ENCODE measurements around the gene OR4D2.

- no peak for TF ChIP-seq CTCF (IDR thresholded peaks at IDR 0.05)
- no peak for TF ChIP-seq POLR2A (IDR thresholded peaks at IDR 0.05)
- TF ChIP-seq EP300 (IDR thresholded peaks at IDR 0.05), result no peak
Measured at GRCh38 chr17:58165981-58166380, 801 bp upstream of the OR4D2 start.
